HG02571 (cell line): ENCODE results near the gene C11orf65.
"Not testable (repeated sequence)": the region's sequence is repeated elsewhere in the genome, so short reads cannot be mapped to it uniquely, and the experiment has no call there.

ENCODE experiments used
- ATAC-seq: cut with Tn5 transposase; IDR thresholded peaks from one replicate; pipeline ENCODE4 v1.9.1; 2021; ENCODE audit warnings: mild to moderate bottlenecking, moderate library complexity; ENCODE audit not compliant: unreplicated experiment

The C11orf65 gene

GRCh38 chr11:108373505-108373904, 93.8 kb downstream of the C11orf65 start:
- not testable (repeated sequence) for ATAC-seq

- no peak for ATAC-seq
These were observed 96.3 kb downstream of the C11orf65 start for GRCh38 chr11:108370990-108371389.

GRCh38 chr11:108370315-108370714, 97.0 kb downstream of the C11orf65 start:
- no peak for ATAC-seq

DNA sequence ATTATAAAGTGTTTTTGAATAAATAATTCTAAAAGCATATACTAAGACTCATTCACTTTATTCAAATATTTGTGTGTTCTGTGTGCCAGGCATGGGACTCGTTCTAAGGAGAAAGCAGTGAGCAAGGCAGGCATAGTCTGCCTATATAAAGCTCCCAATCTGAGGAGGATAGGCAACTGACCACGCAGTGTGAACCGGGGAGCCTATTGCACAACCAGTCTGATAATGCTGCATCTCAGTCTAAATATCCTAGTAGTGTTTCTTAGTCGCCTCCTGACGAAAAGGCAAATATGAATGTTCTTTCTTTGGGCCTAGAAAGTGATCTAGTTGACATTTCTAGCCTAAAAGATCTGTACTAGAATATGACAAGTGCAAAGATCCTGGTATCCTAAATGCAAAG, 98.3 kb downstream of the C11orf65 start:
- no peak for ATAC-seq

DNA sequence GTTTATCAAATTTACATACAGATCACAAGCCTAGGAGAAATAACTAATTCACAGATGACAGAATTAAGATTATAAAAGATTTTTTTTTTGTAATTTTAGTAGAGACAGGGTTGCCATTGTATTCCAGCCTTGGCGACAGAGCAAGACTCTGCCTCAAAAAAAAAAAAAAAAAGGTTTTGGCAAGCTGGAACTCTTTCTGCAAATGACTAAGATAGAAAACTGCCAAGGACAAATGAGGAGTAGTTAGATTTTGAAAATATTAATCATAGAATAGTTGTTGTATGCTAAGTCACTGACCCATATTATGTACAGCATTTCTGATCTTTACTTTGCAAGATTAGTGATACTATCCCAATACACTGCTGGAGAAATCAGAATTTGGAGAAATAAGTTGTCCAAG, 99.2 kb downstream of the C11orf65 start:
- no peak for ATAC-seq

DNA sequence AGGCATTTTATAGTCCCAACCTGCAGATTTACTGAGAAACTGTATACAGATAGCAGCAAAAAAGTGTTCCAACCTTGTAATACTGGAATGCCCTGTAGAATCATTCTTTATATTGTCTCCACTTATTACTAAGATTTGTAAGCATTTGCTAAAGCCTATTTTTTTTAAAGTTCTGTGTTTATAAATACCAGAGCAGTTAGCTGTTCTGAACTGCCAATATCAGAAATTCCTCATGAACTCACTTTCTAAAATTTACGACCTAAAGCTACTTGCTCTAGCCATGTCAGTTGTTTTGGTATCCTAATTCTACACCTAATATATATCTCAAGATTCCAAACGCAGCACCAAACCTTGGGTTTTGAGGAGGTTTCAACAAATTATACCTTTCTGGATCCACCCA, 103.2 kb downstream of the C11orf65 start:
- no peak for ATAC-seq

- ATAC-seq, result no peak
These were observed 115.9 kb downstream of the C11orf65 start for GRCh38 chr11:108351468-108351867.

DNA sequence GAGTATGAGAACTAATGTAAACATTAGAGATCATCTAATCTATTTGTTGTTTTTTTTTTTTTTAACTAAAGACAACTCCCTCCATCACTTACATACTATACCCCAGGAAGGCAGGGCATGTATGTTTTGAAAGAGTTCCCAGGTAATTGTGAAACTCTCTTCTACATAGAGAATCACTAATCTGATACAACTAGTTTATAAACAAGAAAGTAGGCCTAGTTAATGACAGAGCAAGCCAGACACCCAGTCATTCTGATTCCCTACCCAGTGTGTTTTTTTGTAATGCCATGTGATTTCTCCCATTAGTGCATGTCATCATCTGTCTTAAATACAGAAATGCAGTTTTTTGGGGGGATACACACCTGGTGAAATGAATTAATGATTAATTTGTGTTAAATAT, 120.9 kb downstream of the C11orf65 start:
- ATAC-seq, result no peak

DNA sequence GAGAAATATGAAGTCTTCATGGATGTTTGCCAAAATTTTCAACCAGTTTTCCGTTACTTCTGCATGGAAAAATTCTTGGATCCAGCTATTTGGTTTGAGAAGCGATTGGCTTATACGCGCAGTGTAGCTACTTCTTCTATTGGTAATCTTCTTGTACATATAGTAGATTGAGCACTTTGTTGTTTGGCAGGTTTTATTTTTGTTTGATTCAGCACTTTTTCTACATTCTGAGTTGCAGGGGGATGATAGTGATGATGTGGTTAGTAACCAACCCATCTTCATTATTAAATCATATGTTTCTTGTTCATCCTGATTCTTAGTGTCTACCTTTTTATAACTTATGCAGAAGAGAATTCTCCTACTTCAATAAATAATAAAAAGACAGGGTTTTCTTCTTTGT, 121.6 kb downstream of the C11orf65 start:
- no peak for ATAC-seq

DNA sequence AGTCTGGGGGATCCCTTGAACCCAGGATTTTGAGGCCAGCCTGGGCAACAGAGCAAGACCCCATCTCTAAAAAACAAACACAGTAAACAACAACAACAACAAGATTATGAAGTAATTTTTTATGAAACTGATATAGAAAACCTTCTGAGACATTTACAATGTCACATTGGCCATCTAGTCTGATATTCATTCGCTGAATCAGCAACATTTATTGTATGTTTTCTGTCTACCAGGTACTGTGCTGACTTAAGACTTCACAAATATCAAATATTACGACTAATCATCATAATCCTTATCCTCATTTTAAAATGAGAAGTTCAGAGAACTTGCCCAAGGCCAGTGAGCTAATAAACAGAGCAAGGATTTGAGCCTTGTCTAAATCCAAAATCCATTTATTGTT, 123.6 kb downstream of the C11orf65 start:
- ATAC-seq, result no peak

GRCh38 chr11:108341654-108342053, 125.7 kb downstream of the C11orf65 start:
- no peak for ATAC-seq

GRCh38 chr11:108340973-108341372, 126.4 kb downstream of the C11orf65 start:
- no peak for ATAC-seq

- no peak for ATAC-seq
These were observed 128.6 kb downstream of the C11orf65 start for GRCh38 chr11:108338750-108339149.

GRCh38 chr11:108333403-108333899, 133.9 kb downstream of the C11orf65 start:
- no peak for ATAC-seq
